ENCODE results near the gene RSAD1.

DNA sequence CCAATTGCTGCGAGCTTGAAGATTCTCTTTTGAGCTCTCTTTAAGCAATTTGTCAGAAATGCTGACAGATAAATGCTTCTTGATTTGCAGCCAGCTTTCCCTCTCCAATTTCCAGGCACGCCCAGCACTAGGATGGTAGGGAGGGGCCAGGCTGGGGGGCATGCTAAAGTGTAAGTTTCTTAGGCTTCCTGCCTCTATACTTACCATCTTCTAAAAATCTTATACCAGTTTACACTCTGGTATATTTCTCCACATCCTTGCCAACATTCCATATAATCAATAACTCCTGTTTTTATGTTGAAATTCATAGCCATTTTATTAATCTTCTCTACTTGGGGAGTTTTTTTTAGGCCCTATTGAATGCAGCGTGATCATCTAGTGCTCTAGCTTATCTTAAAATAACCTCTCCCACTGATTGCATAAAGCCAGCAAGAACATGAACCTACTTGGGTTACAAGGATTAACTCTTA, 35.1 kb upstream of the RSAD1 start:
- TF ChIP-seq CTCF (IDR thresholded peaks at IDR 0.05; ENCODE audit: borderline replicate concordance, extremely low read depth, low read length, poor library complexity, severe bottlenecking) (no peak), EZH2 (IDR thresholded peaks at IDR 0.05; ENCODE audit: borderline replicate concordance, low read depth, low read length, severe bottlenecking) (no peak)
